OCI-LY1 (cell line): ENCODE measurements around the gene EXD2.

Experiments
- H2AFZ ChIP-seq: fragments of 200-600 bp; sonication (generic), shearing (Covaris generic); 2 replicates; pipeline ENCODE4 v1.6.0; 2014; ENCODE audit warnings: antibody characterized with exemption, mild to moderate bottlenecking, low read length
- H3F3A ChIP-seq: fragments of 200-600 bp; sonication (generic), shearing (Covaris generic); 2 replicates; pipeline ENCODE4 v1.6.0; 2014; ENCODE audit warnings: mild to moderate bottlenecking, antibody characterized with exemption, low read length, moderate library complexity; ENCODE audit not compliant: insufficient read depth
- H3K27ac ChIP-seq: fragments of 200-600 bp; sonication (generic); 2 replicates; pipeline ENCODE4 v1.5.1; 2014; ENCODE audit warnings: low read length, mixed run types, mild to moderate bottlenecking, low read depth; ENCODE audit not compliant: poor library complexity, severe bottlenecking
- H3K27me3 ChIP-seq: fragments of 200-600 bp; sonication (generic); 2 replicates; pipeline ENCODE4 v1.6.0; 2014; ENCODE audit warnings: antibody characterized with exemption, mild to moderate bottlenecking, low read length, moderate library complexity; ENCODE audit not compliant: insufficient read depth
- H3K36me3 ChIP-seq: fragments of 200-600 bp; sonication (generic); 2 replicates; pipeline ENCODE4 v1.6.1; 2014; ENCODE audit warnings: mild to moderate bottlenecking, antibody characterized with exemption, low read length, moderate library complexity, mixed read lengths; ENCODE audit not compliant: insufficient read depth
- H3K4me1 ChIP-seq: fragments of 200-600 bp; sonication (generic); 2 replicates; pipeline ENCODE4 v1.5.1; 2014; ENCODE audit warnings: mild to moderate bottlenecking, low read length, moderate library complexity; ENCODE audit not compliant: insufficient read depth, severe bottlenecking
- H3K4me2 ChIP-seq: fragments of 200-600 bp; sonication (generic), shearing (Covaris generic); 2 replicates; pipeline ENCODE4 v1.6.1; 2014; ENCODE audit warnings: low read length
- H3K4me3 ChIP-seq: fragments of 200-600 bp; sonication (generic); 2 replicates; pipeline ENCODE4 v1.5.1; 2014; ENCODE audit warnings: low read length, low read depth, mild to moderate bottlenecking, mixed read lengths; ENCODE audit not compliant: poor library complexity, severe bottlenecking
- H3K79me2 ChIP-seq: fragments of 200-600 bp; shearing (Covaris generic); 2 replicates; pipeline ENCODE4 v1.6.1; 2016; ENCODE audit warnings: mixed run types, low read length, mixed read lengths; ENCODE audit not compliant: insufficient read depth
- H3K9ac ChIP-seq: fragments of 200-600 bp; sonication (generic), shearing (Covaris generic); 2 replicates; pipeline ENCODE4 v1.6.1; 2014; ENCODE audit warnings: mild to moderate bottlenecking, low read length, mixed read lengths
- H3K9me2 ChIP-seq: fragments of 200-600 bp; sonication (generic), shearing (Covaris generic); 2 replicates; pipeline ENCODE4 v1.6.1; 2014; ENCODE audit warnings: low read depth, mild to moderate bottlenecking, low read length, mixed read lengths
- H3K9me3 ChIP-seq: fragments of 200-600 bp; shearing (Covaris generic); 2 replicates; pipeline ENCODE4 v1.6.1; 2014; ENCODE audit warnings: low read length, mixed read lengths
- H4K20me1 ChIP-seq: fragments of 200-600 bp; sonication (generic), shearing (Covaris generic); 2 replicates; pipeline ENCODE4 v1.6.0; 2016; ENCODE audit warnings: mild to moderate bottlenecking, low read length; ENCODE audit not compliant: insufficient read depth
- CTCF ChIP-seq: fragments of 200-600 bp; sonication (generic), shearing (Covaris generic); IDR thresholded peaks from 2 replicates; pipeline ENCODE4 v1.5.1; 2017; ENCODE audit warnings: mild to moderate bottlenecking, antibody characterized with exemption, low read length, moderate library complexity, mixed read lengths
- EZH2 ChIP-seq: fragments of 200-600 bp; sonication (generic), shearing (Covaris generic); IDR thresholded peaks from 2 replicates; pipeline ENCODE4 v1.8.0; 2017; ENCODE audit warnings: borderline replicate concordance, mixed run types, mild to moderate bottlenecking, antibody characterized with exemption, low read length, moderate library complexity, mixed read lengths

EXD2 gene

GRCh38 chr14:69231486-69231885 lies 40.2 kb downstream of the EXD2 start:
- TF ChIP-seq CTCF = no peak
- TF ChIP-seq EZH2 = no peak
- Histone ChIP-seq H3K4me2 (no peak overlapping the region), H3K36me3 (no peaks in the 10 kb centered on the region)

DNA sequence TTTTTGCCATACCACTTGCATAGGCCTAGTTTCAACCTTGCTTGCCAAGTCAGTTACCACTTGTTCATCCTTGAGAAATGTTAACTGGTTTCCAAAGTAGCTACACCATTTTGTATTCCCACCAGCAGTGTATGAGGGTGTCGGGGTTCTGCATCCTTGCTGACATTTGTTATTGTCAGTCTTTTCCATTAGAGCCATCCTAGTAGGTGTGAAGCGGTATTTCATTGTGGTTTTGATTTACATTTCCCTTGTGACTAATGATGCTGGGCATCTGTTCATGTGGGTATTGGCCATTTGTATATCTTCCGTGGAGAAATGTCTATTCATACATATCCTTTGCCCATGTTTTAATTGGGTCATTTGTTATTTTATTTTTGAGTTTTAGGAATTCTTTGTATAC lies 41.1 kb downstream of the EXD2 start:
- TF ChIP-seq EZH2 (no peak), CTCF (no peak)
- no peak overlapping the region for H2AFZ ChIP-seq

More at GRCh38 chr14:69231486-69231885, 40.2 kb downstream of the EXD2 start:
- H3K79me2 ChIP-seq = no peaks in the 10 kb centered on the region
- H2AFZ ChIP-seq = no peak overlapping the region
- H3K9ac ChIP-seq = no peak overlapping the region
- no peaks in the 10 kb centered on the region for H3K9me2 ChIP-seq
- no peaks in the 10 kb centered on the region for H3K4me1 ChIP-seq
- H3F3A ChIP-seq = no peaks in the 10 kb centered on the region
- no peaks in the 10 kb centered on the region for H3K27me3 ChIP-seq
- no peak overlapping the region for H3K27ac ChIP-seq
- H3K9me3 ChIP-seq = no peaks in the 10 kb centered on the region
- H4K20me1 ChIP-seq = no peaks in the 10 kb centered on the region
- H3K4me3 ChIP-seq = no peak overlapping the region

GRCh38 chr14:69234106-69234505 lies 42.8 kb downstream of the EXD2 start:
- Histone ChIP-seq H4K20me1 (no peaks in the 10 kb centered on the region), H3K9me3 (no peaks in the 10 kb centered on the region), H3K36me3 (0 out of 2 replicates have a peak, but pooled peaks cover 6% of the 10 kb centered on the region), H3K27ac (no peak overlapping the region), H3K4me2 (no peak overlapping the region), H3K4me3 (no peak overlapping the region), H3K4me1 (no peaks in the 10 kb centered on the region), H3K9me2 (no peaks in the 10 kb centered on the region), H3K79me2 (no peaks in the 10 kb centered on the region), H2AFZ (no peak overlapping the region), H3K27me3 (no peaks in the 10 kb centered on the region), H3F3A (no peaks in the 10 kb centered on the region), H3K9ac (no peak overlapping the region)
- TF ChIP-seq EZH2 (no peak), CTCF (no peak)

More for the DNA sequence above, 41.1 kb downstream of the EXD2 start:
- no peaks in the 10 kb centered on the region for H3K36me3 ChIP-seq
- no peaks in the 10 kb centered on the region for H3F3A ChIP-seq
- no peak overlapping the region for H3K9ac ChIP-seq
- no peaks in the 10 kb centered on the region for H3K79me2 ChIP-seq
- H3K9me2 ChIP-seq = no peaks in the 10 kb centered on the region
- H3K9me3 ChIP-seq = no peaks in the 10 kb centered on the region
- H3K27me3 ChIP-seq = no peaks in the 10 kb centered on the region
- no peak overlapping the region for H3K4me2 ChIP-seq
- H3K4me1 ChIP-seq = no peaks in the 10 kb centered on the region
- no peak overlapping the region for H3K4me3 ChIP-seq
- no peak overlapping the region for H3K27ac ChIP-seq
- H4K20me1 ChIP-seq = no peaks in the 10 kb centered on the region
